Neural cell (in vitro differentiated cells): ENCODE results near the gene TYW3.
"Not testable (repeated sequence)": the region's sequence is repeated elsewhere in the genome, so short reads cannot be mapped to it uniquely, and the experiment has no call there.

Source experiments
- EZH2 ChIP-seq: fragments of 200-600, 300-800 bp; shearing (Covaris generic), sonication (generic); IDR thresholded peaks from 2 replicates; pipeline ENCODE4 v1.6.1; 2014; ENCODE audit warnings: antibody characterized with exemption, low read length, borderline replicate concordance, mild to moderate bottlenecking; ENCODE audit not compliant: insufficient read depth, poor library complexity, severe bottlenecking
- TF ChIP-seq, protein P1 (sequence below): fragments of 450-650 bp; IDR thresholded peaks from 2 replicates; pipeline ENCODE4 v1.5.1; 2014; ENCODE audit warnings: antibody characterized with exemption, mild to moderate bottlenecking, moderate library complexity; ENCODE audit not compliant: poor library complexity, severe bottlenecking
- TF ChIP-seq, protein P2 (sequence below): IDR thresholded peaks from 2 replicates; pipeline ENCODE4 v1.6.1; 2012; ENCODE audit warnings: borderline replicate concordance

DNA sequence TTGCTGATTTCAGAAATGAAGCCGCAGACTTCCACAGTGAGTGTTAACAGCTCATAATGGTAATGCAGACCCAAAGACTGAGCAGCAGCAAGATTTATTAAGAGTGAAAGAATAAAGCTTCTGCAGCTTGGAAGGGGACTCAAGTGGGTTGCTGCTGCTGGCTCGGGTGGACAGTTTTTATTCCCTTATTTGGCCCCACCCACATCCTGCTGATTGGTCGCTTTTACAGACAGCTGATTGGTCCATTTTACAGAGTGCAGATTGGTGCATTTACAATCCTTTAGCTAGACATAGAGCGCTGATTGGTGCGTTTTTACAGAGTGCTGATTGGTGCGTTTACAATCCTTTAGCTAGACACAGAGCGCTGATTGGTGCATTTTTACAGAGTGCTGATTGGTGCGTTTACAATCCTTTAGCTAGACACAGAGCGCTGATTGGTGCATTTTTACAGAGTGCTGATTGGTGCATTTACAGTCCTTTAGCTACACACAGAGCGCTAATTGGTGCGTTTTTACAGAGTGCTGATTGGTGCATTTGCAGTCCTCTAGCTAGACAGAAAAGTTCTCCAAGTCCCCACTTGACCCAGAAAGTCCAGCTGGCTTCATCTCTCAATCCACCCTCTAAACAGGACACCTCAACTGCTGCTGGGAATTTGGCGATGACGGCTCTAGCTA lies 7.5 kb downstream of the TYW3 start:
- TF ChIP-seq, protein P1, sequence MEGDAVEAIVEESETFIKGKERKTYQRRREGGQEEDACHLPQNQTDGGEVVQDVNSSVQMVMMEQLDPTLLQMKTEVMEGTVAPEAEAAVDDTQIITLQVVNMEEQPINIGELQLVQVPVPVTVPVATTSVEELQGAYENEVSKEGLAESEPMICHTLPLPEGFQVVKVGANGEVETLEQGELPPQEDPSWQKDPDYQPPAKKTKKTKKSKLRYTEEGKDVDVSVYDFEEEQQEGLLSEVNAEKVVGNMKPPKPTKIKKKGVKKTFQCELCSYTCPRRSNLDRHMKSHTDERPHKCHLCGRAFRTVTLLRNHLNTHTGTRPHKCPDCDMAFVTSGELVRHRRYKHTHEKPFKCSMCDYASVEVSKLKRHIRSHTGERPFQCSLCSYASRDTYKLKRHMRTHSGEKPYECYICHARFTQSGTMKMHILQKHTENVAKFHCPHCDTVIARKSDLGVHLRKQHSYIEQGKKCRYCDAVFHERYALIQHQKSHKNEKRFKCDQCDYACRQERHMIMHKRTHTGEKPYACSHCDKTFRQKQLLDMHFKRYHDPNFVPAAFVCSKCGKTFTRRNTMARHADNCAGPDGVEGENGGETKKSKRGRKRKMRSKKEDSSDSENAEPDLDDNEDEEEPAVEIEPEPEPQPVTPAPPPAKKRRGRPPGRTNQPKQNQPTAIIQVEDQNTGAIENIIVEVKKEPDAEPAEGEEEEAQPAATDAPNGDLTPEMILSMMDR: not testable (repeated sequence)
- TF ChIP-seq EZH2: not testable (repeated sequence)
- TF ChIP-seq, protein P2, sequence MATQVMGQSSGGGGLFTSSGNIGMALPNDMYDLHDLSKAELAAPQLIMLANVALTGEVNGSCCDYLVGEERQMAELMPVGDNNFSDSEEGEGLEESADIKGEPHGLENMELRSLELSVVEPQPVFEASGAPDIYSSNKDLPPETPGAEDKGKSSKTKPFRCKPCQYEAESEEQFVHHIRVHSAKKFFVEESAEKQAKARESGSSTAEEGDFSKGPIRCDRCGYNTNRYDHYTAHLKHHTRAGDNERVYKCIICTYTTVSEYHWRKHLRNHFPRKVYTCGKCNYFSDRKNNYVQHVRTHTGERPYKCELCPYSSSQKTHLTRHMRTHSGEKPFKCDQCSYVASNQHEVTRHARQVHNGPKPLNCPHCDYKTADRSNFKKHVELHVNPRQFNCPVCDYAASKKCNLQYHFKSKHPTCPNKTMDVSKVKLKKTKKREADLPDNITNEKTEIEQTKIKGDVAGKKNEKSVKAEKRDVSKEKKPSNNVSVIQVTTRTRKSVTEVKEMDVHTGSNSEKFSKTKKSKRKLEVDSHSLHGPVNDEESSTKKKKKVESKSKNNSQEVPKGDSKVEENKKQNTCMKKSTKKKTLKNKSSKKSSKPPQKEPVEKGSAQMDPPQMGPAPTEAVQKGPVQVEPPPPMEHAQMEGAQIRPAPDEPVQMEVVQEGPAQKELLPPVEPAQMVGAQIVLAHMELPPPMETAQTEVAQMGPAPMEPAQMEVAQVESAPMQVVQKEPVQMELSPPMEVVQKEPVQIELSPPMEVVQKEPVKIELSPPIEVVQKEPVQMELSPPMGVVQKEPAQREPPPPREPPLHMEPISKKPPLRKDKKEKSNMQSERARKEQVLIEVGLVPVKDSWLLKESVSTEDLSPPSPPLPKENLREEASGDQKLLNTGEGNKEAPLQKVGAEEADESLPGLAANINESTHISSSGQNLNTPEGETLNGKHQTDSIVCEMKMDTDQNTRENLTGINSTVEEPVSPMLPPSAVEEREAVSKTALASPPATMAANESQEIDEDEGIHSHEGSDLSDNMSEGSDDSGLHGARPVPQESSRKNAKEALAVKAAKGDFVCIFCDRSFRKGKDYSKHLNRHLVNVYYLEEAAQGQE: not testable (repeated sequence)
